HCT116 (cell line): Measurements from ENCODE around the gene HAND2. TPM values are rescaled to one million over a fixed set of nuclear protein-coding genes. Genes with fewer than 3 reads are reported as not detected.

Experiments
- ATAC-seq: fragments of 200-7000 bp; cut with Tn5 transposase; 2 replicates; pipeline ENCODE4 v1.9.1; 2020; ENCODE audit warnings: mild to moderate bottlenecking, moderate library complexity
- BruUV-seq: library from RNA; stranded (reverse); fragments of 400-500 nt; replicated peaks from 2 replicates; lab custom pipeline; 2021; lab: Mats Ljungman, UMichigan
- CTCF ChIA-PET: fragments of 300-600 bp; sonication (Branson Sonifier 250); formaldehyde crosslinking; loops from one replicate; lab custom pipeline; 2021; ENCODE audit warnings: antibody characterized with exemption; lab: Charles Lee
- POLR2A ChIA-PET: fragments of 300-600, 350-600 bp; sonication (Branson Sonifier 250); formaldehyde crosslinking; loops from one replicate; lab custom pipeline; 2021; ENCODE audit warnings: antibody characterized with exemption; lab: Charles Lee
- RAD21 ChIA-PET, 2 experiments: fragments of 300-600 bp; sonication (Branson Sonifier 250); formaldehyde crosslinking; loops; one replicate each; lab custom pipeline; 2023; ENCODE audit warnings: low total read pairs in 2 of 2; ENCODE audit not compliant: uncharacterized antibody in 2 of 2, unreplicated experiment in 2 of 2, low non-redundant PET in 1 of 2; lab: Charles Lee
- DNase-seq: peaks from one replicate; pipeline ENCODE4 v3.0.0-alpha.2; 2010; ENCODE audit warnings: low read depth, low spot score
- H2AFZ ChIP-seq: fragments of 200-600 bp; shearing (Covaris generic), sonication (generic); 2 replicates; pipeline ENCODE4 v1.6.1; 2017; ENCODE audit warnings: low read depth, mixed run types, mixed read lengths, antibody characterized with exemption, low read length; ENCODE audit not compliant: poor library complexity, severe bottlenecking
- H3K27ac ChIP-seq: 2 replicates; pipeline ENCODE4 v1.5.1; 2012; ENCODE audit warnings: low read depth, low read length
- H3K27me3 ChIP-seq: fragments of 200-600 bp; sonication (generic); 2 replicates; pipeline ENCODE4 v1.6.1; 2016; ENCODE audit warnings: mixed run types, low read length, mixed read lengths; ENCODE audit not compliant: insufficient read depth
- H3K36me3 ChIP-seq, 2 experiments: fragments of 200-500 bp in 1 of 2; fragments of 200-600 bp in 1 of 2; sonication (Bioruptor generic) in 1 of 2; sonication (generic) in 1 of 2; 2 replicates each; pipeline versions ENCODE4 v1.5.1 to v1.6.1; 2014 to 2016; ENCODE audit warnings: low read length in 2 of 2, inconsistent platforms in 1 of 2, mixed read lengths in 1 of 2, mixed run types in 1 of 2; ENCODE audit not compliant: insufficient read depth in 2 of 2, control insufficient read depth in 1 of 2
- H3K4me1 ChIP-seq, 2 experiments: fragments of 200-600 bp in 1 of 2; sonication (generic) in 1 of 2; 2 replicates each; pipeline versions ENCODE4 v1.5.1 to v1.6.1; 2012 to 2017; ENCODE audit warnings: low read length in 2 of 2, inconsistent platforms in 1 of 2, mild to moderate bottlenecking in 1 of 2, mixed read lengths in 1 of 2, mixed run types in 1 of 2, moderate library complexity in 1 of 2; ENCODE audit not compliant: insufficient read depth in 2 of 2, control insufficient read depth in 1 of 2
- H3K4me2 ChIP-seq: fragments of 200-600 bp; sonication (generic); 2 replicates; pipeline ENCODE4 v1.6.1; 2017; ENCODE audit warnings: mixed run types, low read length, mixed read lengths
- H3K4me3 ChIP-seq, 2 experiments: fragments of 200-600 bp in 1 of 2; sonication (generic) in 1 of 2; replicated peaks in 1 of 2; 2 replicates each; pipeline ENCODE4 v1.5.1; 2011 to 2016; ENCODE audit warnings: low read length in 2 of 2, control low read depth in 1 of 2, low read depth in 1 of 2, mild to moderate bottlenecking in 1 of 2, mixed read lengths in 1 of 2, mixed run types in 1 of 2
- H3K79me2 ChIP-seq: fragments of 200-600 bp; sonication (generic); 2 replicates; pipeline ENCODE4 v1.6.1; 2017; ENCODE audit warnings: mild to moderate bottlenecking, mixed run types, low read length, moderate library complexity, mixed read lengths; ENCODE audit not compliant: insufficient read depth
- H3K9ac ChIP-seq: fragments of 200-600 bp; sonication (generic); 2 replicates; pipeline ENCODE4 v1.6.1; 2016; ENCODE audit warnings: low read length, mixed read lengths
- H3K9me2 ChIP-seq: fragments of 200-600 bp; sonication (generic), shearing (Covaris generic); 2 replicates; pipeline ENCODE4 v1.6.1; 2017; ENCODE audit warnings: mixed run types, mild to moderate bottlenecking, moderate library complexity; ENCODE audit not compliant: insufficient read depth
- H3K9me3 ChIP-seq, 2 experiments: fragments of 200-500 bp in 1 of 2; fragments of 200-600 bp in 1 of 2; sonication (Bioruptor generic) in 1 of 2; sonication (generic) in 1 of 2; 2 replicates each; pipeline ENCODE4 v1.6.1; 2014 to 2017; ENCODE audit warnings: low read length in 2 of 2, mixed read lengths in 2 of 2, inconsistent platforms in 1 of 2, low read depth in 1 of 2, mild to moderate bottlenecking in 1 of 2, mixed run types in 1 of 2, moderate library complexity in 1 of 2; ENCODE audit not compliant: control insufficient read depth in 1 of 2, insufficient read depth in 1 of 2
- H4K20me1 ChIP-seq: fragments of 200-600 bp; sonication (generic), shearing (Covaris generic); 2 replicates; pipeline ENCODE4 v1.6.1; 2017; ENCODE audit warnings: mixed run types, mild to moderate bottlenecking, moderate library complexity; ENCODE audit not compliant: insufficient read depth
- CEBPB ChIP-seq: IDR thresholded peaks from 2 replicates; pipeline ENCODE4 v1.6.1; 2012; ENCODE audit warnings: low read depth
- RAD21 ChIP-seq: IDR thresholded peaks from 2 replicates; pipeline ENCODE4 v1.6.1; 2012; ENCODE audit warnings: low read depth, mild to moderate bottlenecking
- REST ChIP-seq: IDR thresholded peaks from 2 replicates; pipeline ENCODE4 v1.6.1; 2012; ENCODE audit warnings: low read depth
- SIN3A ChIP-seq: IDR thresholded peaks from 2 replicates; pipeline ENCODE4 v1.6.1; 2012; ENCODE audit warnings: low read depth
- ZNF274 ChIP-seq: fragments of 200-500 bp; sonication (Bioruptor generic); IDR thresholded peaks from 2 replicates; pipeline ENCODE4 v1.6.1; 2014; ENCODE audit warnings: mild to moderate bottlenecking, low read depth, low read length, inconsistent platforms
- intact Hi-C: fragments of 100-400 bp; cut with micrococcal nuclease; formaldehyde crosslinking; loops from 2 replicates; pipeline ENCODE4 v1.10.0; 2022
- total RNA-seq: library from RNA; stranded (reverse); gene quantifications from one replicate; pipeline ENCODE4 v1.2.1, GENCODE V29; 2021; ENCODE audit not compliant: unreplicated experiment
- TF ChIP-seq, protein P1 (sequence below), 3 experiments: fragments of 200-600 bp in 1 of 3; sonication (generic) in 1 of 3; IDR thresholded peaks in 2 of 3; conservative IDR thresholded peaks in 1 of 3; 2 replicates each; pipeline ENCODE4 v1.5.1; 2012 to 2017; ENCODE audit warnings: low read depth in 2 of 3, low read length in 2 of 3, antibody characterized with exemption in 1 of 3, borderline replicate concordance in 1 of 3, control low read depth in 1 of 3, mild to moderate bottlenecking in 1 of 3, mixed read lengths in 1 of 3, mixed run types in 1 of 3, moderate library complexity in 1 of 3; ENCODE audit not compliant: insufficient read depth in 1 of 3

HAND2 gene
- total RNA-seq, 1 experiment from 2014 or later: not detected

- CTCF ChIA-PET: no interaction called here
- no peaks in the 10 kb centered on the region for H3K4me1 ChIP-seq
- H3K36me3 ChIP-seq: no peaks in the 10 kb centered on the region
- H2AFZ ChIP-seq: no peak overlapping the region
- intact Hi-C loops: no loop called here
- no peak for ATAC-seq
- RAD21 ChIA-PET: no interaction called here
- POLR2A ChIA-PET: no interaction called here
- BruUV-seq: no TSS peak
- H4K20me1 ChIP-seq: no peaks in the 10 kb centered on the region
- no peaks in the 10 kb centered on the region for H3K9me2 ChIP-seq
- no peak overlapping the region for H3K9ac ChIP-seq
- no peak for DNase-seq
- H3K27me3 ChIP-seq: peaks cover 37% of the 10 kb centered on the region; the same call in 1 of the 2 replicates
- H3K79me2 ChIP-seq: no peaks in the 10 kb centered on the region
- no peak overlapping the region for H3K4me3 ChIP-seq
- H3K4me2 ChIP-seq: no peak overlapping the region
- no peaks in the 10 kb centered on the region for H3K9me3 ChIP-seq
- H3K27ac ChIP-seq: no peak overlapping the region
- TF ChIP-seq SIN3A (no peak), RAD21 (no peak), CEBPB (no peak)
Measured at GRCh38 chr4:173545440-173545839, 15.4 kb upstream of the HAND2 start.

DNA sequence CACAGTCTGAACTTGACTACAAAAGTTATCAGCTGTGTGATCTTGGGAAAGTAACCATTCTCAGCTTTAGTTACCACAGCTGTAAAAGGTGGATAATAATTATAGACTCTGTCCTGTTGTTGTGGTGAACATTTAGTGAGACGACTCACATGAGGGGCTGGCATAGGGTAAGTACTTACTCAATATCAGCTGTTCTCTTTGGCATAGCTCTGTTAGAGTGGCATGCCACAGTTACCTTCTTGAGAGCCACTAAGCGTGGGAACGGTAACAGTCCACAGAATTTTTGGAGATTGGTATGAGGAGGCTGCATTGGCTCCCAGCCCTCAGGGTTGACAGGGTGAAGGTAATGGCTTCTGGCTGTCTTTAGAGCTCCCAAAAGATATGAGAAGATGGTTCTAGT, 13.2 kb upstream of the HAND2 start:
- H3K9me2 ChIP-seq: no peaks in the 10 kb centered on the region
- ChIA-PET RAD21 (no interaction called here), POLR2A (no interaction called here)
- H3K9me3 ChIP-seq: no peaks in the 10 kb centered on the region
- no peaks in the 10 kb centered on the region for H4K20me1 ChIP-seq
- no peak overlapping the region for H3K9ac ChIP-seq
- ATAC-seq: no peak
- no peak overlapping the region for H3K4me3 ChIP-seq
- H3K4me1 ChIP-seq: no peaks in the 10 kb centered on the region
- TF ChIP-seq, protein P1, sequence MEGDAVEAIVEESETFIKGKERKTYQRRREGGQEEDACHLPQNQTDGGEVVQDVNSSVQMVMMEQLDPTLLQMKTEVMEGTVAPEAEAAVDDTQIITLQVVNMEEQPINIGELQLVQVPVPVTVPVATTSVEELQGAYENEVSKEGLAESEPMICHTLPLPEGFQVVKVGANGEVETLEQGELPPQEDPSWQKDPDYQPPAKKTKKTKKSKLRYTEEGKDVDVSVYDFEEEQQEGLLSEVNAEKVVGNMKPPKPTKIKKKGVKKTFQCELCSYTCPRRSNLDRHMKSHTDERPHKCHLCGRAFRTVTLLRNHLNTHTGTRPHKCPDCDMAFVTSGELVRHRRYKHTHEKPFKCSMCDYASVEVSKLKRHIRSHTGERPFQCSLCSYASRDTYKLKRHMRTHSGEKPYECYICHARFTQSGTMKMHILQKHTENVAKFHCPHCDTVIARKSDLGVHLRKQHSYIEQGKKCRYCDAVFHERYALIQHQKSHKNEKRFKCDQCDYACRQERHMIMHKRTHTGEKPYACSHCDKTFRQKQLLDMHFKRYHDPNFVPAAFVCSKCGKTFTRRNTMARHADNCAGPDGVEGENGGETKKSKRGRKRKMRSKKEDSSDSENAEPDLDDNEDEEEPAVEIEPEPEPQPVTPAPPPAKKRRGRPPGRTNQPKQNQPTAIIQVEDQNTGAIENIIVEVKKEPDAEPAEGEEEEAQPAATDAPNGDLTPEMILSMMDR (IDR thresholded peaks at IDR 0.05 in 2 of 3, conservative IDR thresholded peaks at IDR 0.05 in 1 of 3; ENCODE audit: borderline replicate concordance in 1 of 3, insufficient read depth in 1 of 3, low read depth in 2 of 3, low read length in 2 of 3): no peak
- TF ChIP-seq REST (no peak), ZNF274 (no peak)
- TF ChIP-seq, all 23 proteins: peak for 0
- H3K27ac ChIP-seq: no peak overlapping the region
- H2AFZ ChIP-seq: no peak overlapping the region
- H3K79me2 ChIP-seq: no peaks in the 10 kb centered on the region
- peaks cover 52% of the 10 kb centered on the region for H3K27me3 ChIP-seq
- BruUV-seq: no TSS peak
- no peak overlapping the region for H3K4me2 ChIP-seq
- intact Hi-C loops: no loop called here
- H3K36me3 ChIP-seq: no peaks in the 10 kb centered on the region
- DNase-seq: no peak
- CTCF ChIA-PET: no interaction called here
